Stimulated activated CD8-positive, alpha-beta memory T cell treated with anti-CD3 and anti-CD28 coated beads, Interleukin-2, amount 100 ng/mL, for 48 hours (primary cell): ENCODE data around the gene SRGAP3.

Source experiments
- DNase-seq, 2 donors: peaks; one replicate each; pipeline ENCODE4 v3.0.0-alpha.2; 2020; ENCODE audit warnings: low read depth in 2 of 2

The SRGAP3 gene

DNA sequence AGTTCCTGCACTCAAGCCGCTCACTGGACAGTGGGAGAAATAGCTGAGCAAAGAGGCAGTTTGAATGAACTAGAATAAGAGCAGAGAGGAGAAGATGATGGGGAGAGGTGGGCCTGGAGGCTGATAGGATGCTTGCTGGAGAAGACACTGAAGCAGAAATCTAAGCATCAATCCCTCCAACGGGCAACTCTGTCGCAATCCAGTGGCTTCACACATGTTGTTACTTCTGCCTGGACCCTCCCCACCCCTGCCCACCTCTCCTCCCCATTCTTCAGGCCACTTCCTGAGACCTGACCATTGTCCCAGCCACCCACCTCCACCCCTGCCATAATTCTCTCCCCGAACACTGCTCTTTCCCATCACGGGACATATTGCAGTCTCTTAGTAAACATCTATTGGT lies 76.0 kb downstream of the SRGAP3 start:
- DNase-seq, result no peak

DNA sequence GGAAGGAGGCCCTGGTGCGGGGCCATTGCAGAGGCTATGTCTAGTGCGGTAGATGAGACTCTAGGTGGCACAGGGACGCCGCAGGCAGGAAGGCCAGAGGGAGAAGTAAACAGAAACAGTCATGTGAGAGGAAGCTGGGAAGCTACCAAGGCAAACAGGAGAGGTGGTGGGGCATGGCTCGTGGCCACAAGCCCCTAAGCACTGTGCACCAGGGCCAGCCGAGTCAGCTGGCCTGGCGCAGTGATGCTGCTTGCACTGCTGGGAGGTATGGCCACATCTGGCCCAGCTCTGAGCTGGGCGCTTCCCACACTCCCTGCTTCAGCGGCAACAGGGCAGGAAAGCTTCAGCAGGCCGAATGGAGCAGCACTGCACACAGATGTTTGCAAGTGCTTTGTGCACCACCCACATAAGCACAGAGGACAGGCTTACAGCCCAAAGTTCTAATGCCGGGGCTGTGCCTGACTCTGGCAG lies 76.6 kb downstream of the SRGAP3 start:
- DNase-seq, result no peak

DNA sequence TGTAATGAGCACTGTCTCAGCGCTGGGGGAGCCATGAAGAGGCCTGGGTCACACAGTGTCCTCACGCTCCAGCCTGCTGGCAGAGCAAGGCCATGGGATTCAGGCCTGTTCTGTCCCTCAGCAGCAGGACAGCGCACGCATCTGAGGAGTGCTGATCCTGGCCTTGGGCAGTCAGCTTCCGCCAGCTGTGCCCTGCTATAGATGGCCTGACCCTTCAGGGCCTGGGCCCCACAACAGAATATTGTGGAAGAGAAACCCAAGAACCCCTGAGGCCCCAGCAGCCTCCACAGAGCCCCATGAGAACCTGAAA lies 78.6 kb downstream of the SRGAP3 start:
- no peak for DNase-seq

DNA sequence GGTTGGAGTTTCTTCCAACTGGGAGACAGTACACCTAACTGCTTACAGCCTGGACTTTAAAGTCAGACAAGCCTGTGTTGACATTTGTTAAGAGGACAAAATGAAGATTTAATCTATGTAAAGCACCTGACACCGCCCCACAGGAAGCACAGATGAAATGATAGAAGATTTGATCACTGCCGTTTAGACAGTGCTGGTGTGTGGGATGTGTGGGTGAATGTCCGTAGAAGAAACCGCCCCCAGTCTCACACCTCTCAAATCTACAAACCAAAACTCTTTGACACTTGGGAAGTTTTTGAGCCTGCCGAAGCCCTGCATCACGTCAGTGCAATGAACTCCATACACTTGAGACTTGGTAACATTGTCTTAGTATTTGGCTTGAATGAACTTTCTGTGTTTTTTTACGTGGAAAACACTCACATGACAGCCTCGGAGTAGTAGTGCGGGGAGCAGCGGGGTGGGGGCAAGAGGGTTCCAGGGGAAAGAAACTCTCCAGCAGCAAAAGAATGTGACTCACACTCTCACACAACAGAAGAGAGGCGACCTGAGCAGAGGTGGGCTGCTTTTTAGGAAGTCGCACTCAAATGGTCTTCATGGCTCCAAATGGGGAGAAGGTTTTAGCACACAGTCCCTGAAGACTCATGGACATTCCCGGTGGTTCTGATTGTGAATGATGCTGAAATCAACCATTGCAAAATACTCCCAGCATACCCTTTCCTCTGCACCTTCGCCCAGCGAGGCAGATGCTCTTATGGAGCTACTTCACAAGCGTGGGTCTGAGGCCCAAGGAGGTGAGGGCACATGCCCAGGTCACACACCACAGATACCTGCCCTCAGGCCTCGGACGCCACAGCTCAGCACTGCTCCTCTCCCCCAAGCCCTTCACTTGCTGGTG lies 79.2 kb downstream of the SRGAP3 start:
- DNase-seq, result no peak

DNA sequence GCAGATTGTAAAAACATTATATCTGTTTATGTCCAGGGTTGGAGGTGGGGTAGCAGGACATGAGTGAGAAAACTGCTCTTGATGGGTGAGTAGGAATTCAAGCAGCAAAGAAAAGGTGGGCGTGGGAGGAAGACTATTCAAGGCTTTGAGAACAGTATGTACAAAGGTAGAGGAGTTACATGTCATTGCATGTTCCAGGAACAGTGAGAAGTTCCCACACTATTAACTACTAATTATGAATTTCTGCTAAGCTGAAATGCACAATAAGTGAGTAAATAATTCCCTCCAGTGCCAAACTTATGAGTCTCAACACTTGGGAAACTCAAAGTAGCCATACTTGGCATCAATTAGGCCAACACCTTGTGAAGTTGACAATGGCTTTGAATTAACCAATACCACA lies 80.1 kb downstream of the SRGAP3 start:
- no peak for DNase-seq

DNA sequence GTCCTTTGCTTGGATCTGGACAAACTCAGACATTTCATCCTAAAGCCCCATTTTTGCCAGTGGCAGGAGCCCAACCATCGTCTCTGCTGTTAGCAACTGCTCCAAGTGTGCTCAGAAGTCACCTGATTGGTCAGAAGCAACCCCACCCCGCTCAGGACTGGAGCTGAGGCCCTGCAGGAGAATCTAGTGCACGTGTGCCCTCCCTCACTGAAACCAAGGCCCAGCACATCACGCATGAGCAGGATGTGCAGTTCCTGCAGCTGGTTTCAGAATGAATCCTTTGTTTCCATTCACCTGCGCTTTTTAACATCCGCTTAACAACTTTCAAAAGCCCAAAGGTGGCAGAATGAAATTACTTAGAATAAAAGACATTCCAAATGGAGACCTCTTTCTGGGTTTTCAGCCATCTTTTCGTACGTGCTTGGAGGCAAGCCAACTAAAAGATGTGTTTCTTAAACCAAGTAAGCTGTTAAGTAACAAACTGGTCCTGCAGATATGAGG lies 81.2 kb downstream of the SRGAP3 start:
- peak; percentile 15 to 29 for DNase-seq

DNA sequence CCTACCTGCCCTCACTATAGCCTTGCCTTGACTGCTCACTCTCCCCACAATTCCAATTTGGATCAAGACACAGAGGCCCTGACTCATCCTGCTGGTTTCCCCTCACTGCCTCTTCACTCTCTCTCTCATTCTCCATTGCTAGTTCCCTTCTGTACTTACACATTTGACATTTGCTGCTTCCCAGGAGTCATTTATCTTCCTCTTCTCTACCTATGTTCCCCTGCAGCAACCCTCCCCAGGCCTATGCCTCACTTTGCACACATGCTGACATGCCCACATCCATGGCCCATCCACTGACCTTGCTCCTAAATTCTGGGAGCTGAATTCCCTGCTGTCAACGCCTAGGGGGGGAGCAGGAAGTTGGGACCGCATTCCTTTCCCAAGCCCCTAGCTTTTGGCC lies 82.2 kb downstream of the SRGAP3 start:
- DNase-seq, result no peak

DNA sequence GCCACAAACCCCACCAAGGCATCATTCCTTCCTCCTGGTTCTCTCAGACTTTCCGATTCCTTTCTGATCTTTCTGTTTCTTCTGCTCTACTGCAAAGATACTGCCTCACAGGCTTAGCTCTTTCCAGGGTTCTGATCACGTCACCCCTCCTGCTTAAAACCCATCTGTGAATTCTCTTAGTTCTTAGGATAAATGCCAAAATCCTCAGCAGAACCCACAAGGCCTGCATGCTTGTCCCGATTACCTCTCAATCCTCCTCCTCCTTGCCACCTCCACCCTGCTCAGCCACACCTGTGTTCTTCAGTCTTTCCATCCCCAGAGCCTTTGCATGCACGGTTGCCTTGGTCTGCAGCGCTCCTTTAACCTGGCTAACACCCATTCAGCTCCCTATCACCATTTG lies 84.0 kb downstream of the SRGAP3 start:
- DNase-seq, result no peak

DNA sequence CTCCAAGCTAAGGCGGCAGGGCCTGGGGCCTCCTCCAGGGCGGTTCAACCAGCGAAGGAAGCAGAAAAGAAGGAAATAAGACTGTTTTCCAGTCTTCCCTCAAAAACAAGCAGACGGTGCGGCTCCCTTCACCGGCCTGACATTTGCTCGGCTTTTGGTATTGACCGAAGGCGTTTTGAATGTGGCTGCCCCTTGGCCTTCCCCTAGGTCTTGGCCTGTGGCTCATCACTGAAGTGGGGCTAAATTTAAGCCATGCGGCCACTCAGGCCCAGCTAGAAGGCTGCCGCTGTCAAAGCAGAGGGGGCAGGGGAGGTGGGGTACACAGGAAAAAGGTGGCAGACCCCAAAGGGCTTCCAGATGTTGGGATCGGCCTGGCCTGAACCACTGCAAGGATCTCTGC lies 86.2 kb downstream of the SRGAP3 start:
- DNase-seq, result no peak

DNA sequence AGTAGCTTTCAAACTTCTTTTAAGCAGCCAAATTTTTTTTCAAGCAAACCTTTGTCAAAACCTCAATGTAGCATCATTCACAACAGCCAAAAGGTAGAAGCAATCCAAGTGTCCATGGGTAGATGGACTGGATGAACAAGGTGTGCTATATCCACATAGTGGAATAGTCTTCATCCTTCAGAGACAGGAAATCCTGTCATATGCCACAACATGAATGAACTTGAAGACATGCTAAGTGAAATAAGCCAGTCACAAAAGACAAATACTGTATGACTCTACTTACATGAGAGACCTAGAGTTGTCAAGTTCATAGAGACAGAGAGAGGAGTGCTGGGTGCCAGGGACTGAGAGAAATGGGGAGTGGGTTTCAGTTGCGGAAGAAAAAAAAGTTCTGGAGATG lies 87.6 kb downstream of the SRGAP3 start:
- DNase-seq, result no peak

DNA sequence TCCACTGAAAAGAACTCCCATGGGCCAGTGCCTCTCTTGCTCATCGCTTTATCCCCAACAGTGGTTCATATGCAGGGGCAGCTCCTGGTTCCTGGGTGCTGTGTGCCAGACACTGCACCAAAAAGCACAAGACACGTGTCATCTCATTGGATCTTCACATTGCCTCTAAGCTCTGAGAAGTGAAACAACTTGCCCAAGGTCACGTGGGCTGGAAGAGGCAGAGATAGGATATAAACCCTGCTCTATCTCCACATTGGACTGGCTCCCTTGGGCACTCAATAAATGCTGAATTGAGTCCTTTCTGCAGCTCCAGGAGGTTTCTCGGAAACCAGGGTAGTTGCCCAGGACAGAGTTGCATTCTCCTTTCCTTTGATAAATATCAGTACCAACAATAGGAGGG lies 88.1 kb downstream of the SRGAP3 start:
- no peak for DNase-seq

DNA sequence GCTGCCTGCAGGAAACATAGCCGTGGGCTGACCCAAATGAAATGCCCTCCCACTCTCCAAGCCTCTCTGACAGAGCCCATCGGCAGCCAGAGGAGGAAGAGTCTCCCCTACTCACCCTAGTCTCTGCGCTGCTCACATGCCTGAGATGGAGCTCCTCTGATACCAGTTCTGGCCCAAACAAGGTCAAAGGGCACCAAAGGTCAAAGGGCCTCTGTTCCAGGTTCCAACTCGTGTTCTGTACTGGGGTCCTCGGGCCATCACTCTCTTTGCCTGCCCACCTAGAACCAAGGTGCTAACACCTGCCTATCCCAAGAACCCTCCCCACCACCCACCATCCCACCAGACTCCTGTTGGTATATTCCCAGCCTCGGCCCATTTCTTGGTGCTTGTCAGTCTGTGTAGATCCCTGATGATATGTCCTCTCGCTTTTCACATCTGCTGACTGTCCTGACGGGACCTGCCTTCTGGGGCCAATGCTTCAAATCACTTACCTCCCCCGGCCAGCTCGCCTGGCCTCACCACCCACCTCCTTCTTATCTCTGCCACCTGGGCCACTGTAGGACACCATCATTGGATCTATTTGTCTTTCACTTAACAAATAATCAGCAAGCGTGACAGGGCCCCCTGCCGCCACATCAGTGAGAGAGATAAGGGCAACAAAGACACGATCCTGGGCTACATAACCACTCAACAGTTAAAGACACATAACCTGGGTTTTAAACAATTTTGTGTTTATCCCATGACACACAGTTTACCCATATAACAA lies 90.4 kb downstream of the SRGAP3 start:
- DNase-seq, result no peak

DNA sequence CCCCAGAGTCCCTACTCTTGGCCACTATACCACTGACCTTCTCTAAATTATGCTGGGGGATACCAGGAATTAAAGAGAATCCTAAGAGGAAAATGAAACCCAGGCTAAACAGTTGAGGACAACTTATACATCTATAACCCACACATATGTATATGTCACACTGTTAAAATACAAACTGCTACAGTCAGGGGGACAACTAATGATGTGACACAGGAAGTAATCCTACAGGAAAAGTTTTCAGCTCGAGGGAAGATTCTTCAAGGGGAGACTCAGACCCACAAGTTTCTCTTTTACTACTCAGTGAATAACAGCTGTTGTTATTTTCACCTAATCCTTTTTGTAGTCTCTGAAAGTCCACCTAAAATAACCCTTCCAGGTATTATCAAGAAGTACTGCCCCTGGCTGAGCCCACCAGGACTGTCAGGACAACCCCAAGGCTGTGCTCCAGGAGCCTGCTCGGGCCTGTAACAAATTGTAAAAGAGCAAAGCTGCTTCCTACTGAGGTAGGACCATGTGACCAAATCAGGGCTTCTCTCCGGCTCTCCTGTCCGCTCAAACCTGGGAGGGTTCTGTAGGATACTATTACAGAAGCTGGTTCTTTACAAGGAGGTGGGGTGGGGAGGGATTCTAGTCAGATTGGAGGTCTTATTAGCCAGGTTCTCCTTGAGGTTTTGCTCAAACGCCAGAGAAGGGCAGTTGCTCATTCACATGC lies 91.6 kb downstream of the SRGAP3 start:
- no peak for DNase-seq

DNA sequence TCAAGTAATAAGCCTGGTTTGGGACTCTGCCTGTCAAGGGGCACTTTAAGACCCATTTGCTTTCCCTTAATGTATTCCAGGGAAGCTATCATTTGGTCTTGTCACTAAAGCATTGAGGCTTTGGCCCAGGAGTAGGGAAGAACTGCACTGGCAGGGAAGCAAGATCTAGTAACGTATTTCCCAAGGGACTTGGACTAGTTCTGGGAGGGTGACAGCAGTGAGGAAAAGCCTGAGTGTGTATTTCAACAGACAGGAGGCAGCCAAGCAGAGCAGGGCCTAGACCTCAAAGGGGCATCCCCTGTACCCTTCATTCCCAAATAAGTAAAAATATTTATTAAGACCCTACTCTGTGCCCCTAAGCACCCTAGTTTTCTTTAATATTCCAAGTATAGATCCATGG lies 92.8 kb downstream of the SRGAP3 start:
- DNase-seq, result no peak

DNA sequence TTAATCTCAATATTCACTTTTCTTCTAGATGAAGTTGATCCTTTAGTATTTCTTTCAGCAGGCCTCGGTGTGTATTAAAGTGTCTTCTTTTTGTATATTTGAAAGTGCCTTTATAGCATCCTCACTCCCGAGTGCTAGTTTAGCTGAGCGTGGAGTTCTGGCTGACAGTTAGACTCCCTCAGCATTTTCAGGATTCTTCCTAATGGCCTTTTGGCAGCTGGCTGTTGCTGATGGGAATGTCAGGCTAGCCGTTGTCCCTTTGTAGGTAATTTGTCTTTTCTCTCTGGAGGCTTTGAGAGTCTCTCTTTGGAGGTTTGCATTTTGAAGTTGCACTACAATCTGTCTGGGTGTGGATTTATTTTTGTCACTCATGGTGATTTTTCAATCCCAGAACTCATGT lies 94.4 kb downstream of the SRGAP3 start:
- DNase-seq, result no peak

DNA sequence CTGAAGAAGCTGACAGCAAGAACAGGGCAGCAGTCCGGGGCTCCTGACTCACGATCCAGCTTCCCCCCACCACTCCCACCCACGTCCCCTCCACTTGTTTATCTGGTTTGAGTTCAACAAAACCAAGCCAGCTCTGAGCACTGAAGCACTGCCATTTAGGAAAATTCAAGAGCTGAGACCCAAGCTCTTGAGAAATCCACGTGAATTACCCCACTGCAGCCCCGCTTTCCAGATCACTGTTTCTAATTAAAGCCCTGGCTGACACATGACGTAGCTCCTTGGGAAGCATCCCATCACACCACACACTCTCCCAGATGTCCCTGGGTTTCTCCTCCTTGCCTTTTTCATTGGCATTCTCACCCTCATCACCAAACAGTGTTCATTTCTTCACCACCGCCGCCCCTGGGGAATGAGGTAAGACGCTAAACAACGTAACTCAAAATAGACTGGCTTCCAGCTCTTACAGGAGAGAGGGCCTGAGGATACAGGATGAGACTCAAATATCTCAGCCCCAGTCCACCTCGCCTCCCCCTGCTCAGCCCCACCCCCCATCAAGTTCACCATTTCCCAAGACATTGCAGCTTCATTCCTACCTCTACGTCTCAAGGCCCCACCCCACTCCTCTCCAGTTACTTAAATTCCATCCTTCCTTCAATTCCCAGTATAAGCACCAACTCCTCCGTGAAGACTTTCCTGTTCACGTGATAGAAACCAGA lies 95.4 kb downstream of the SRGAP3 start:
- no peak for DNase-seq

DNA sequence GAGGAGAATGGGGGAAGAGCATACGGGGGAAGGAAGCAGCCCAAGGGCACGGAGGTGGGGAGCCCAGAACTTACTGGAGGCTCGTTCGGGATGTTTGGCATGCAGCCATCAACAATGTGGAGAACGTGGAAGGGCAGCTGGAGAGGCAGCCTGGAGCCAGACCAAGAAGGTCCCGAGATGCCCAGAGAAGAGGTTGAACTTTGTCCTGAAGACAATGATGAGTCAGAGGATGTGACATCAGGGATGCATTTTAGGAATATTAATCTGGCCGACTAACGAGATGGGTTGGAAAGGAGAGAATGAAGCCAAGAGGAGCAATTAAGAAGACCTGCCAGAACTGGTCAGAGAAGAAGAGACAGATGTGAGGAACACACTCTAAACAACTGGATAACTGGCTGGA lies 98.2 kb downstream of the SRGAP3 start:
- DNase-seq, result no peak

DNA sequence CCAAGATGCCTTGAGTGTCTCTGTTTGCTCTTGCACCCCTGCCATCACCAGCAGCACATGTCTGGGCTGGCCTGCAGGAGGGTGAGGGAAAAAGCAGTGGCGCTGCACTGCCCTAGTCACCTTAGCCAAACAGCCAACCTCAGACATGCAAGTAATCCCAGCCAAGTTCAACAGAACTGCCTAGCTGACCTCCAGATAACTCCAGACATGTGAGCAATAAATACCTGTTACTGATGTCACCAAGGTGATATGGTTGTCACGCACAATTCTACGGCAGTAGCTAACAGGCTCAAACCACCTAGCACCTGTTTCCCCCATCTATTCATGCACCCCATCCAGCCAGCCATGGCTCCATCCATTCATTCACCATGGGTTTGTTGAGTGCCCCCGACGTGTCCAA lies 99.9 kb downstream of the SRGAP3 start:
- no peak for DNase-seq

DNA sequence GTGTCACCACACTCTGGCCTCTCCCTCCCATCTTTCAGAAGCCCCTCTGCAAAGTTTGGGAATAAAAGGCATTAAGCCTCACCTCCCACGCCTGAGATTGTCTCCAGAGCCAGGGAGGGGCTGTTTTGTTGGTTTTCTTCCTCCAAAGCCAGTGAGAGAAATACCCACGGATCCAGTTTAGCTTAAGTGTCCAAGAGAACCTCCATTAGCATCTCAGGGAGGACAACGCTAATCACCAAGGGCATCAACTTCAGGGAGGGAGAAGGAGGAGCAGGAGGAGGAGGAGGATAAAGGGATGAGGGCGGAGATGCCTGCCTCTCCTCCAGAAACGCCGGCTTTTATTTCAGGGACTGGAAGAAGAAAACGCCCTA lies 101.6 kb downstream of the SRGAP3 start:
- no peak for DNase-seq

DNA sequence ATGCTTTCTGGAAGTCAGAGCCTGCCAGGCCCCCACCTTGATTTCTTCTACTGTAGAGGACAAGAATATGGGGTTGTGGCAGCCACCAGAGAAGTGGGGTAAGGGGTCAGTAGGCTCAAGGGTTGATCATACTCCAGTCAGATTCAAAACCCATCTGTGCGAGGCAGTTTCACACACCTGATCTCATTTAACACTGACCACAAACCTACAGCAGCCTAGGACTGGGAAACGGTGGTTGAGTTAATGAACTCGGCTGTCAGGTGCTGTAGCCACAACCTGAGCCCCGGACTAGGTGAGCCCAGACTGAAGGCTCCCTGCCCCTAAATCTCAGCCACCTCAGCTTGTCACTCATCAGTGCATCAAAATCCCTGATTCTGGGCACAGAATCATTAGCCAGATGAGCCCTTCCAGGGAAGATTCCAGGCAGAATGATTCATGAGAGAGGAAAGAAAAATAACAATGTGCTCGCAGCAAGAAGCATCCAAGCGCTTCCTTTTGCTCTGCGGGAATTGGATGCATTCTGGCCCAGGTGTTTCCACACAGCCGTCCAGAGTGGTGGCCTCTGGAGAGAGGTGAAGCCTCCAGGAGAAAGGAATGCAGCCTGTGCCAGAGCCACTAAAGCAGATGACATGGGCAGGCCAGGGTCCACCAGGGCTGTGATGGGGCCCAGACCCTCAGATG lies 102.1 kb downstream of the SRGAP3 start:
- DNase-seq, result no peak

DNA sequence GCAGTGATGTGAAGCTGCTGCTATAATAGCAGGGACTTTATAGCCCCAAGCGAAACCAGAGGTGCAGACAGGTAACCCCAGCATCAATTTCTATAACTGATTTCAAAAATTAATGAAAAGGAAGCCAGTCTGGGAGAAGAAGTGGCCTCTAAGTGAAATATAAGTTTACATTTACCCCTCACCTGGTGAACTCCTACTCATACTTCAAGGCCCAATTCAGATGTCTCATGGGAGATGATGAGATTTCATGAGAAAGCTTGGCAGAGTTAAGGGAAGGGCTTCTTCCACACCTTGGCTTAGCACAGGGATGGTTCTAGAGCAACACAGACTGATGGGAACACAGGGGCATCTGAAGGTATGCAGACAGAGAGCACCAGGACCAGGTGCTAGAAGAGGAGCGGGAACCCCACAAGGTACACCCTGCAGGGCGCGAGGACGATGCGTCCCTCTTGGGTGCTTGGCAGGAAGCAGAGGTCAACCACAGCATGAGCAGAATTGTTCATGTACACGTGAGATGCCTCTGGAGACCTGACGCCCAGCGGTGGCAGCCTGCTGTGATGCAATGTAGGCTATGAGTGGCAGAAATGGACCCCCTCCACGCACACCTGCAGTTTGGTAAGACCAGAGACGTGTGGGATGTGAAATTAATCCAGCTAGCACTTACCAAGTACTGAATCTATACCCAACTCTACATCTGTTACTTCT lies 102.9 kb downstream of the SRGAP3 start:
- no peak for DNase-seq
